HG03135 (cell line): ENCODE measurements around the gene PRR7.

ENCODE experiments used
- ATAC-seq: cut with Tn5 transposase; IDR thresholded peaks from one replicate; pipeline ENCODE4 v1.9.1; 2021; ENCODE audit warnings: mild to moderate bottlenecking, moderate library complexity; ENCODE audit not compliant: unreplicated experiment

Gene PRR7

DNA sequence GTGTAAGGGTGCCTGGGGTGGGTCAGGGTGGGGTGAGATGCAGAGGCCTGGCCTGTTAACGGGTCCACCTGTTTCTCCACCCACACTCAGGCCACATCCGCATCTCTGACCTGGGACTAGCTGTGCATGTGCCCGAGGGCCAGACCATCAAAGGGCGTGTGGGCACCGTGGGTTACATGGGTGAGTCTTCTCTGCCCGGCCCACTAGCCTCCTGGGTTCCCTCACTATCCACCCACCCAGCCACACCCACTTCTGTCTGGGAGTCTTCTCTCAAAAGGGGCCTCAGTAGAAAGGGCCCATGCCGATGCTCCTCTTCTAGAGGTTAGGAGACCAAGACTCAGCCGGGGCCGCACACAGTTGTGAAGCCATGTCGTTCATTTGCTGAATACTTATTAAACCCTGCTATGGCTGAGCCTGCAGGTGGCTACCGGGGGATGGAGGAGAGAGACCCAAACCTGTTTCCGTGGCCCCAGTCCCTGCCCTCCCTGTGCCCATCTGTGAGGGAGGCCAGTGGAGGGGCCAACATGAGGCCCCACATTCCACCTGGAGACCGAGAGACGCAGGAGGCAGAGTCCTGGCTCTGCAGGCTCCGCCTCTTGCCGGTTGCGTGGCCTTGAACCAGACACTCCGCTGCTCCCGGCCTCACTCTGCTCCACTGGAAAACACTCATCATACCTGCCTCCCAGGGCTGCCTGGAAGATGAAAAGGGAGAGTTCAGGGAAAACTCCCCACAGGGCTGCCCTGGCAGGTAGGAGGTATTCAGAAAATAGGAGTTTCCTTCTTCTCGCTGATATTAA, 11.5 kb upstream of the PRR7 start:
- ATAC-seq, result no peak

DNA sequence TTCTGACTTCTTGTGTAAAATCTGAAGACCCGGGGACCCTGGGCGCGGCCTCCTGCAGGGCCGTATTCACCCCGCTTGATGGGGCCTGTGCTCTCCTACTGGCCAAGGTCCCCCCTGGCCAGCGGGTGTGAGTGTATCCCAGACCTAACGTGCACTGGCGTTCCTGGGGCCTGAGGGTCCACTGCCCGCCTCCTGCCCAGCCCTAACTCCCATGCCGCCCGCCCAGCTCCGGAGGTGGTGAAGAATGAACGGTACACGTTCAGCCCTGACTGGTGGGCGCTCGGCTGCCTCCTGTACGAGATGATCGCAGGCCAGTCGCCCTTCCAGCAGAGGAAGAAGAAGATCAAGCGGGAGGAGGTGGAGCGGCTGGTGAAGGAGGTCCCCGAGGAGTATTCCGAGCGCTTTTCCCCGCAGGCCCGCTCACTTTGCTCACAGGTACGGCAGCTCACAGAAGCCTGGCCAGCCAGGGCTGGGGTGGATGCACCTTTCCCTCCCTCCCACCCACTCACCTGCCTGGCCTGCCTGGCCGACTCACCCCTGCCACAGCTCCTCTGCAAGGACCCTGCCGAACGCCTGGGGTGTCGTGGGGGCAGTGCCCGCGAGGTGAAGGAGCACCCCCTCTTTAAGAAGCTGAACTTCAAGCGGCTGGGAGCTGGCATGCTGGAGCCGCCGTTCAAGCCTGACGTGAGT, 10.6 kb upstream of the PRR7 start:
- ATAC-seq, result no peak

DNA sequence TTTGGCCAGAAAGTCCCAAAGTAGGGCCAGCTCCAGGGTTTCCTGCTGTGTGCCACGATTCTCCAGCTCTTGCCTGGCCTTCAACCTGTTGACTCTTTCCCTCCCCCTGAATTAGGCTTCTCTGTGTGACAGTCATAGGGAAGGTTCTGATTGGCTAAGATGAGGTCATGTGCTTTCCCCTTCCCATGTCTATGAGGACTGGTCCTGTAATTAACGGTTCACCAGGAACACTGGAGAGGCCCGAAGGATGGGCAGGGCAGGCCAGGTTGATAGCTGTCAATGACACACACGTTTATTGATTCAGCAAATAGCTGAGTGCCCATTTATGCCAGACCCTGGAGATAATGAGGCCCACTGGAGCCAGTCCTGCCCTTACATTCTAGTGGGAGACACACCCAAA, 9.0 kb upstream of the PRR7 start:
- no peak for ATAC-seq

DNA sequence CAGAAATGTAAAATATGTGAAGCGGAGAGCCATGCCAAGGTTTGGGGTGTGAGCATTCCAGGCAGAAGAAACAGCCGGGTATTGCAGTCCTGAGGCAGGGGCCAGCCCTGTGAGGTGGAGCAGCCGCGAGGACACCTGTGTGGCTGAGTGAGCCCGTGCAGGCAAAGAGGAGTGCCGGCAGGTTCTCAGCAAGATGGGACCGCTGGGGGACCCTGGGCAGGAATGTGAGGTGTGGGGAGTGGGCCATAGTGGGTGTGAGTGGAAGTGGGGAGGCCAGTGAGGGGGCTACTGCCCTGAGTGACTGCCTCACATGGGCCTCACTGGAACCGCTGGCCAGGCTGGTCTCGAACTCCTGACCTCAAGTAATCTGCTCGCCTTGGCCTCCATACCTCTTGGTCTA, 8.1 kb upstream of the PRR7 start:
- ATAC-seq, result no peak

DNA sequence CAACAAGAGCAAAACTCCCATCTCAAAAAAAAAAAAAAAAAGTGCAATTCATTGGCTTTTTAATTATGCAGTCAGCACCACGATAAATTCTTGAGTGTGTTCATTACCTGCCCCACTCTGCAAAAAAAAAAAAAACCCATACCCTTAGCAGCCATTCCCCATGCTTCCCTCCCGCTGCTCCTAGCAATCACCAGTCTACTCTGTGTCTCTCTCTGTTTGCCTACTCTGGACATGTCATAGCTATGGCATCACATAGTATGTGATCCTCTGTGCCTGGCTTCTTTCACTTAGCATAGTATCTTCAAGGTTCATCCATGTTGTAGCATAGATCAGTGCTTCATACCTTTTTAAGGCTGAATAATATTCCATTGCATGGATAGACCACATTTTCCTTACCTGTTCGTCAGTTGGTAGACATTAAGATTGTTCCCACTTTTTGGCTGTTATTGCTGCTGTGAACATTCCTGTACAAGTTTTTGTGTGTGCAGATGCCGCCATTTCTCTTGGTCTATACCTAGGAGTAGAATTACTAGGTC, 7.0 kb upstream of the PRR7 start:
- no peak for ATAC-seq

DNA sequence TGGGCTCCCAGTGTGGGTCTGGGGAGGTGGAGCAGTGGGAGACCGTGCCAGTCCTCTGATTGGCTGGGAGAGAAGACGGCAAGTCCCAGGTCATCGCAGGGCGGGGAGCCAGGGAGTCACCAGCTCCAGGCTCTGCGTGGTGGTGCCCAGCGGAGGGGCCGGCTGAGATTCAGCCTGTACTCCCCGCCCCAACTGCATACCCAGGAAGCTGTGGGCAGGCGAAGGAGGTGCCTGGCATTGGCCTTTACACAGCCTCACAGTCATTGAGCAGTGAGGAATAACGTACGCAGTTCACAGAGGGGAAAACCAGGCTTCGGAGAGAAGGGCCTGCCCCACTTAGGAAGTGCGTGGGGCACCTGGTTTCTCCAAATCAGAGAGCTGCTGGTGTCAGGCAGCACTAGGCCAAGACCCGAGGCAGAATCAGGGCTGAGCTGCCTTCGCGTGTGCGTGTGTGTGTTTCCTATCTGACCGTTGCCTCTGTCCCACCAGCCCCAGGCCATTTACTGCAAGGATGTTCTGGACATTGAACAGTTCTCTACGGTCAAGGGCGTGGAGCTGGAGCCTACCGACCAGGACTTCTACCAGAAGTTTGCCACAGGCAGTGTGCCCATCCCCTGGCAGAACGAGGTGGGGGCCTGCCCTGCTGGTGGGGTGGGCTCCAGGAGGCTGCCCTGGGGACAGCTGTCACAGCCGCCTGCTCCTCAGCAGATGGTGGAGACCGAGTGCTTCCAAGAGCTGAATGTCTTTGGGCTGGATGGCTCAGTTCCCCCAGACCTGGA, 6.2 kb upstream of the PRR7 start:
- ATAC-seq, result no peak

DNA sequence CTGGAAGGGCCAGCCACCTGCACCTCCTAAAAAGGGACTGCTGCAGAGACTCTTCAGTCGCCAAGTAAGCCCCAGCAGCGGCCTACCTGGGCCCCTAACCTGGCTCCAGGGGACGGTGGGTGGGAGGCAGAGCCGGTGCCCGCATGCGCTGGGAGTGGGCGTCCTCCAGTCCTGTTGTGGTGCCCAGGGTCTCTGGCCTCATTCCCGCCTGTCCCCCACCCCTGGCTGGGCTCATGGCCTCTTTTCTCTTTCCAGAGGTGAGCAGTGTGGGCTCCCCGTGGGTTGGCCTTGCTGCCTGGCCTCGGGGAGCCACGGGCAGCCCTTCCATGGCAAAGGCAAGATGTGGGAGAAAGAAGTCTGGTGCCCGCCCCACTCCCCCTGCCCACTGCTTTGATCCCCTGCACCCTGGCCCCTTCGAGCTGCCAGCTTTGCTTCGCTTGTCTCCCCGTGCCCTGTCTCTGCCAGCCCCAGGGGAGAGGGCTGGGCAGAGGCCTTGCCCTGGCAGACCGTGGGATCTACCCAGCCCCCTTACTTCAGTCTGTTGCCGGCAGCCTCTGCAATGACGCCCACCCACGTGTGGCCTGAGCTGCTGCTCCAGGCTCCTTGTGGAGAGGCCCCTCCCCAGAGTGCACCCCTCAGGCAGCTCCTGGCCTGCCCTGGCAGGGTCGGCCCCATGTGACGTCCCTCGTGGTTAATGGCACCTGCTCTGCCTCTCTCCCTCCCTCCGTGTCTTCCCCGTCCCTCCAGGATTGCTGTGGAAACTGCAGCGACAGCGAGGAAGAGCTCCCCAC, 5.4 kb upstream of the PRR7 start:
- ATAC-seq, result no peak

DNA sequence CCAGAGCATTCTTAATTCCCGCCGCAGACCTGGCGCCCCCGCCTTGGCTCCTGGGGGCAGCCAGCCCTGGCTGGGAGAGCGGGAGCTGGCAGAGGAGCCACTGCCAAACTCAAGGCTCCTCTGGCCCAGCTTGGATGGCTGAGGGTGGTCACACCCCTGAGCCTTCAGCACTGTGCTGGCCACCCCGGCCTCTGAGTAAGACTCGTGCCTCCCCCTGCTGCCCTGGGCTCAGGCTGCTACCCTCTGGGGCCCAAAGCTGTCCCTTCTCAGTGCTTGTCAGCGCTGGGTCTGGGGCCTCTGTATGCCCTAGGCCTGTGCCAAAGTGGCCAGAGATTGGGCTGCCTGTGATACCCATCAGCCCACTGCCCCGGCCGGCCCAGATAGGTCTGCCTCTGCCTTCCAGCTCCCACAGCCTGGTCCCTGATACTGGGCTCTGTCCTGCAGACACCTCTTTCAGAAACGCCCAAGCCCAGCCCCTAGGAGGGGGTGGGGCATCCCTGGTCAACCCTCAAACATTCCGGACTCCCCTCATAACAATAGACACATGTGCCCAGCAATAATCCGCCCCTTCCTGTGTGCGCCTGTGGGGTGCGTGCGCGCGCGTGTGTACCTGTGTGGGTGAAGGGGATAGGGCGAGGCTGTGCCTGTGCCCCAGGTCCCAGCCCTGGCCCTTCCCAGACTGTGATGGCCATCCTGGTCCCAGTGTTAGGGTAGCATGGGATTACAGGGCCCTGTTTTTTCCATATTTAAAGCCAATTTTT, 4.4 kb upstream of the PRR7 start:
- ATAC-seq, result no peak

DNA sequence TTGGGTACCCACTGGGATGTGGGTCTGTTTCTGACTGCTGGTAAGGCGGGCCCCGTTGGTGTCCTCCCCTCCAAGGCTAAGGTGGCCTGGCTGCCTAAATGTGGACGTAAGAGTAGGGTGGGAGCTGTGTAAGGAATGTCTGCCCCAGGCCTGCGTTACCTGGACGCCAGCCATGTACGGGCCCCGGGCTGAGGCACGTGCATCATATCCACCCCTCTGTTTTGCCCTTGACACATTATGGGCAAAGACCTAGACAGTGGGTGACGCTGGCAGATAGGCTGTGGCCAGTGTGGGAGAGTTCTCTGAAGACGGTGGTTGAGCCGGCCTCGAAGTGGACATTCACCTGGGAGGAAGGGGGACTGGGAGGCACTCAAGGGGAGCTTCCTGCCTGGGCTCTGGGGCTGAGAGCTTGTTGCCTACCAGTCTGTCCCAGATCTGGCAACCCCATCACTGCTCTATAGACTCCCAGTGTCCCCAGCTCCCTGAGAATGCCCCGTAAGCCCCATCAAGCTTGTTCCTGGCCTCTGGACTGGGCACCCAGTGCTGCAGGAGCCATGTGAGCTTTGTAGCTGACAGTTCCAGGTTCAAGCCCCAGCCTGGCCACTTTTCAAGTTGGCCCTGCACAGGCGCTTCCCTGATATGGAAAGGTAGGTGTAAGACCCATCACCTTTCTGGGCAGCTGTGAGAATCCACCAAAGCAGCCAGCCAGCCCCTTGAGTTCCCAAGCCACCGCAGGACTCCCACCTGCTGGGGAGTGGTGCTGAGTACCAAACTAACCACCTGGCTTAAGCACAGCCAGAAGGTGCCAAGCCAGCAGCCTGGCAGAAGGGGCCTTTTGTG, 3.2 kb upstream of the PRR7 start:
- ATAC-seq, result no peak

DNA sequence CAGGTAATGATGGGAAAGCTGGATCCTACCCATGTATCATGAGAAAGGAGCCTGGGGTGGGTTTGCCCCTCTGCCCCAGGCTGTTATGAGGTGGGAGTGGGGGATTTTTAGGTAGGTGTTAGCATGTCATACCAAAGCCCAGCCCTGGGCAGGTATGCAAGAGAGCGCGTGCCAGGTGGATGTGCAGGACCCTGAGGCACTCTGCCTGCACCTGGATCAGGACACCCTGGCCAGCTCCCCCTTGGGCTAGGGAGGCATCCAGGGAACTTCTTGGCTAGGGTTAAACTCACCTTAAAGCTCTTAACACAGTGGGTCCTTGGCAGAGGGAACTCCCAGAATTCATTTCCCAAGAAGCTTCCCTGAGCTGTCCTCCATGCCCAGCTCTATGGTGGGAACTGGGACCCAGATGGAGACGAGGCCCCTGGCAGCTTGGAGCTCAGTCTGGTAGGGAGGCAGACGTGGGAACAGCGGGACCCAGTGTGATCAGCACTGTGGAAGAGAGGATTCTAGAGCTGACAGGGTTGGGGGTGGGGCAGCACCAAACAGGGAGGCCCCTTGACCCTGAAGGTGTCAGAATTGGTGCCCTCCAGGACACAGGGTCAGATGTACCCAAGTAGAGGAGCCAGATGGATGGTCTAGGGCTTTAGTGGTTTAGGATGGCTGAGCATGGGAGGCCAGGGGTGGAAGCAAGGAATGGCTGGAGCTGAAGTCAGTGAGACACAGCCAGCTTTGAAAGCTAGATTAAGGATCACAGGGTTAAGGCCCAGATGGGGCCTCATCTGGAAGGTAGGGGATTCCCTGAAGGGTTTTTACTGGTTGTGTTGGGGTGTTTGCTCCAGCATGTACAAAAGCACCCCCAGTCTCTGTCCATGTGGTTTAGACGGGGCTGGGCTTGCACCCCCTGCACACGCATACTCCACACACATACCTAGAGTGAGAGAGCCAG, 2.2 kb upstream of the PRR7 start:
- no peak for ATAC-seq

DNA sequence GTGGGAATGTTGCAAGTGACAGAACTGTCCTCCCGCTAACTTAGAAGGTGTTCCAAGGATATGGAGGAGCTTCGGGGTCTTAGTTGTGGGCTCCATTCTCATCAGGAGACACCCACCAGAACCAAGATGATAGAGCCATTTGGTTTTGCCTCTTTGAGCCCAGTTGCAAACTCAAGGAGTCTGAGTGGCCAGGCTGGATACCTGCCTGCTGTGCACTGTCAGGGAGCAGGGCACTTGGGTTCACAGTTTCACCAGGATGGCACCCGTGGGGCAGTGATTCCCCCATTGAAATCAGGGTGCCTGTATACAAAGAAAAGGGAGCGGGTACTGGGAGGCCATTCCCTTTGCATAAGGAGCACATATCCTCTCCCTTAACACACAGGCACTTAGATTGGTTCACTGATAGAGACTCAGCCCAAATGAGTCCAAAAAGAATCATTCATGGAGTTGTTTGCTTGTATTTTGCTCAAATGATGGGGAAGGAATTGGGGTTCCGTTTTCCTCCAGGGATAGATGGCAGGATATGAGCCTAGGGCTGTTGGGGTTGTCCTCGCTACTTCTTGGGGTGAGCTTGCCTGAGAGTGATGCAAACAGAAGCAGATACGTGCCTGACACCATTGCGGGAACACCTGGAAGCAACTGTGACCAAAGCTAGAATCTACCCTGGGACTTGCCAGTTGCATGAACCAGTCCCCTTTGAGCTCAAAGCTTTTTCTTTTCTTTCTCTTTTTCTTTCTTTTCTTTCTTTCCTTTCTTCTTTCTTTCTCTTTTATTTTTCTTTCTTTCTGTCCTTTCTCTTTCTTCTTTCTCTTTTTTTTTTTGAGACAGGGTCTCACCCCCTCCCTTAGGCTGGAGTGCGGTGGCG, 1.3 kb upstream of the PRR7 start:
- ATAC-seq, result no peak

DNA sequence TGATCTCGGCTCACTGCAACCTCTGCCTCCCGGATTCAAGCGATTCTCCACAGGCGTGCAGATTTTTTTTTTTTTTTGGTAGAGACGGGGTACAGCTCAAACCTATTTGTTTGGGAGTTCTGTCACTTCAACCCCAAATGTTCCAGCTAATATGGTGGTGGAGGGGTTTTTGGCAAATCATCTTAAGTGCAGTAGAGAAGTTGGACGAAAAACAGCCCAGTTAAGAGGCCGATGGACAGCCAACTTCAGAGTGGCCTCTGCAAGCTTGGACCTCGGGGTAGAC, 756 bp upstream of the PRR7 start:
- ATAC-seq, result no peak

DNA sequence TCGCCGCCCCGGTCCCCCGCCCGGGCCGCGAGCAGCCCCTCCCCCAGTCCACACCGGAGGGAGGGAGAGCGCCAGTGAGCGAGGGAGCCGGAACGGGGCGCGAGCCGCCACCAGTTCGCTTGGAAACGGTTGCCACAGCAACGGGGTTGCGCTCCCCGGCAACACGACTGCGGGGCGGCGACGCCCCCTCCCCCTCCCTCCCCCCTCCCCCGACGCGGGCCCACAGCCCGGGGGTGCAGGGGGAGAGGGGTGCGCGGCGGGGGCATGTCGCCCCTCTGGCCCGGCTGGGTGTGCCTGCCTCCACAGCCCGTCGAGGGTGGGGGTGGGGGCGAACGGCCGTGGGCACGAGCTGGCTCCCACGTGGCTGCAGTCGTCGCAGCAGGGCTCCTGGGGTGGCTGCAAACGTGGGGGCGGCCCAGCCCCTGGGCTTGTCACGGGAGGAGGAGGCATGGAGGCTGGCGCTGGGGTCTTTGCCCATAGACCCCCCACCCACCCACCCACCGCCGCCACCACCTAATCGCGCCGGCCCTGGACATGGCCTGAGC, 524 bp downstream of the PRR7 start:
- ATAC-seq, result peak; percentile 47

DNA sequence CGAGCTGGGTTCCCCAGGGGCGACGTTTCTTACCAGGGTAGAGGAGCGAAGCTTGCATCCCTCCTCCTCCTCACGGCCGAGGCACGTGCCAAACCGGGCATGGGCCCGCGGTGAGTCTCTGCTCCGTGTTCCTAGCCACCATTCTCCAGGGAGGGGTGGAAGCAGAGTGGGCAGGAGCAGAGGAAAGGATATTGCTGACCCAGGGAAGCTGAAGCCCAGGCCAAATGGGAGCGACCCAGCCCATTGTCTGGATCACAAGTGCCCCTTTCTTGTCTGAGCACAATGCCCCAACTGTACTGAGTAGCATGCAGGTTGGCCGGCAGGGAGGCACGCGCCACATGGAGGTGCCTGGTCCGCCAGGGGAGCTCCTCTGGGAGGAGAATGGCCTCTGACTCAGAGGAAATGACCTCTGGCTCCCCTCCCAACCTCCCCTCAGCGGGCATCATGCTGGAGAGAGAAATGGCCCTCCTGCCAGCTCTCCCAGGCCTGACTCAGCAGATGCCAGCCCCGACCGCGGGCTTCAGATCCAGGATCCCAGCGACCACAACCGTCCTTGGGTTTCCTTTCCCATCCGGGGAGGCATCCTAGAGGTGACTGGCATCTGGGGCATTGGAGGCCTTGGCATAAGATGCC, 1.1 kb downstream of the PRR7 start:
- no peak for ATAC-seq

DNA sequence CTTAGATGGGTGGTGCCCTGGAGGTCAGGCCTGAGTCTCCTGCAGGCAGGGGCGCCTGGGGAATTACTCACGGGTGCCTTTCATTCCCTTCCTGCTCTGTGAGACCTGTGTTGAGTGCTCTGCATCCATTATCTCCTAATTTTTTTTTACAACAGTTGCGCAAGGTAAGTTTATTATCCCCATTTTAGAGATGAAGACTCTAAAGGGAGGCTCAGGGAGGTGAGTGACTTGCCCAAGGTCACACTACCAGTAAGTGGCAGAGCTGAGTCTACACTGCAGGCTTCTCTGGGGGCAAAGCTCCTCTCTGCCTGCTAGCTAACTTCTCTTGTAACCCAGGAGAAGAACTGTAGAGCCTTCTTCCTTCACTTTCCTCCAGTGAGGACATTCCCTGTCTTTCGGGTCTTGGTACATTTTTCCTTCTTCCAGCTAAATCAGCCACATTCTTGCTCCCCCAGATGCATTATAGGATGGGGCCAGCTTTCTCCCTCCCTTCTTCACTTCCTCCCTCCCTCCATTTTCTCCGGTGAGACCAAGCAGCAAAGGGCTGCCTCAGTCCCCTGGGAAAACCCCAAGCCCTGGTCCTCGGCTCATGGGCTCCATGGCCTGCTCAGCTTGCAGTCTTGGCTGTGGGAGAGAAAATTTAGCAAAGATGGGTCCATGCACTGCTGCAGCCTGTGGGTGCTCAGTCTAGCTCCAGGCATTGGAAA, 1.8 kb downstream of the PRR7 start:
- no peak for ATAC-seq
